NB4 (cell line): ENCODE measurements around the gene HIGD2A.

Experiments used
- DNase-seq: peaks from one replicate; pipeline ENCODE4 v3.0.0; 2010; ENCODE audit warnings: low read depth
- H3K4me3 ChIP-seq: one replicate; pipeline ENCODE4 v1.5.1; 2011; ENCODE audit warnings: mild to moderate bottlenecking, low read depth, low read length, moderate library complexity
- CTCF ChIP-seq: IDR thresholded peaks from one replicate; pipeline ENCODE4 v1.5.1; 2012; ENCODE audit warnings: low read depth, low read length
- MAX ChIP-seq: IDR thresholded peaks from 2 replicates; pipeline ENCODE4 v1.6.1; 2011; ENCODE audit warnings: low read depth, low read length
- MYC ChIP-seq: IDR thresholded peaks from 2 replicates; pipeline ENCODE4 v1.6.1; 2011; ENCODE audit warnings: low read depth, low read length
- POLR2A ChIP-seq: IDR thresholded peaks from 2 replicates; pipeline ENCODE4 v1.6.1; 2011; ENCODE audit warnings: mild to moderate bottlenecking; ENCODE audit not compliant: insufficient read length; ENCODE audit errors: extremely low read depth

Gene HIGD2A

GRCh38 chr5:176436656-176437055 lies 48.1 kb downstream of the HIGD2A start:
- no peak for TF ChIP-seq MYC
- TF ChIP-seq CTCF: no peak
- no peak for TF ChIP-seq POLR2A
- no peak for TF ChIP-seq MAX
- peak overlapping the region; percentile 49 for H3K4me3 ChIP-seq
- DNase-seq: peak; percentile 37

- no peak overlapping the region for H3K4me3 ChIP-seq
- DNase-seq: peak; percentile 81
- peak; percentile 39; the same call in 1 of the 2 replicates for TF ChIP-seq MYC
- TF ChIP-seq MAX: peak; percentile 64; the same call in 1 of the 2 replicates
- TF ChIP-seq POLR2A: no peak
These were observed 50.6 kb downstream of the HIGD2A start for GRCh38 chr5:176438959-176439757.
